ENCODE data around the gene RBMX2. TPM values are rescaled to one million over a fixed set of nuclear protein-coding genes. Genes with fewer than 3 reads are reported as not detected.

Gene RBMX2
- total and polyA plus RNA-seq, 2 experiments from 2014 or later: 15.3 to 17.8 TPM

- no peak for DNase-seq (ENCODE audit: low spot score)
- Histone ChIP-seq H3K9me2 (replicated peaks; ENCODE audit: insufficient read depth) (no peaks in the 10 kb centered on the region), H3K4me3 (no peak overlapping the region), H3K27ac (no peak overlapping the region), H3K27me3 (no peaks in the 10 kb centered on the region), H4K20me1 (ENCODE audit: insufficient read depth, poor library complexity, severe bottlenecking) (no peaks in the 10 kb centered on the region), H3K36me3 (replicated peaks; ENCODE audit: insufficient read depth, low read depth) (no peaks in the 10 kb centered on the region), H3K4me2 (no peak overlapping the region), H3K4me1 (ENCODE audit: insufficient read depth) (no peaks in the 10 kb centered on the region), H3K9me3 (ENCODE audit: low read depth) (no peaks in the 10 kb centered on the region), H3K79me2 (no peaks in the 10 kb centered on the region), H2AFZ (no peak overlapping the region)
- 96% methylated on average over 5 of the region's 5 CpGs for WGBS (ENCODE audit: low lambda C conversion rate, missing lambda C conversion rate)
- TF ChIP-seq EZH2 (IDR thresholded peaks at IDR 0.05; ENCODE audit: borderline replicate concordance) (no peak), EZH2phosphoT487 (IDR thresholded peaks at IDR 0.05; ENCODE audit: low read depth, severe bottlenecking, unreplicated experiment) (no peak), CTCF (IDR thresholded peaks at IDR 0.05; ENCODE audit: poor library complexity) (no peak)
Observed at GRCh38 chrX:130414800-130415199, 13.0 kb downstream of the RBMX2 start.

- TF ChIP-seq EZH2phosphoT487 (IDR thresholded peaks at IDR 0.05; ENCODE audit: low read depth, severe bottlenecking, unreplicated experiment) (no peak), EZH2 (IDR thresholded peaks at IDR 0.05; ENCODE audit: borderline replicate concordance) (no peak), CTCF (IDR thresholded peaks at IDR 0.05; ENCODE audit: poor library complexity) (no peak)
- WGBS (ENCODE audit: low lambda C conversion rate, missing lambda C conversion rate): 90% methylated on average over 7 of the region's 7 CpGs
- no peak for DNase-seq (ENCODE audit: low spot score)
- Histone ChIP-seq H3K4me3 (no peak overlapping the region), H3K9me3 (ENCODE audit: low read depth) (no peaks in the 10 kb centered on the region), H3K27ac (no peak overlapping the region), H3K9me2 (replicated peaks; ENCODE audit: insufficient read depth) (no peaks in the 10 kb centered on the region), H3K36me3 (replicated peaks; ENCODE audit: insufficient read depth, low read depth) (no peaks in the 10 kb centered on the region), H3K4me1 (ENCODE audit: insufficient read depth) (no peaks in the 10 kb centered on the region), H2AFZ (no peak overlapping the region), H4K20me1 (ENCODE audit: insufficient read depth, poor library complexity, severe bottlenecking) (no peaks in the 10 kb centered on the region), H3K27me3 (no peaks in the 10 kb centered on the region), H3K79me2 (no peaks in the 10 kb centered on the region), H3K4me2 (no peak overlapping the region)
Observed at GRCh38 chrX:130415201-130415600, 13.4 kb downstream of the RBMX2 start.

GRCh38 chrX:130416785-130417184 lies 15.0 kb downstream of the RBMX2 start:
- no peaks in the 10 kb centered on the region for H3K36me3 ChIP-seq (replicated peaks; ENCODE audit: insufficient read depth, low read depth)
- H3K79me2 ChIP-seq: no peaks in the 10 kb centered on the region
- no peaks in the 10 kb centered on the region for H3K27me3 ChIP-seq
- no peak overlapping the region for H3K4me3 ChIP-seq
- H2AFZ ChIP-seq: no peak overlapping the region
- H3K9me2 ChIP-seq (replicated peaks; ENCODE audit: insufficient read depth): no peaks in the 10 kb centered on the region
- WGBS (ENCODE audit: low lambda C conversion rate, missing lambda C conversion rate): 71% methylated on average over 4 of the region's 4 CpGs
- no peaks in the 10 kb centered on the region for H4K20me1 ChIP-seq (ENCODE audit: insufficient read depth, poor library complexity, severe bottlenecking)
- no peak for TF ChIP-seq EZH2phosphoT487 (IDR thresholded peaks at IDR 0.05; ENCODE audit: low read depth, severe bottlenecking, unreplicated experiment)
- TF ChIP-seq EZH2 (IDR thresholded peaks at IDR 0.05; ENCODE audit: borderline replicate concordance): no peak
- TF ChIP-seq CTCF (IDR thresholded peaks at IDR 0.05; ENCODE audit: poor library complexity): no peak
- no peak for DNase-seq (ENCODE audit: low spot score)
- no peaks in the 10 kb centered on the region for H3K9me3 ChIP-seq (ENCODE audit: low read depth)
- no peak overlapping the region for H3K4me2 ChIP-seq
- no peaks in the 10 kb centered on the region for H3K4me1 ChIP-seq (ENCODE audit: insufficient read depth)
- no peak overlapping the region for H3K27ac ChIP-seq

GRCh38 chrX:130418066-130418465 lies 16.3 kb downstream of the RBMX2 start:
- no peak for TF ChIP-seq EZH2 (IDR thresholded peaks at IDR 0.05; ENCODE audit: borderline replicate concordance)
- no peak for TF ChIP-seq EZH2phosphoT487 (IDR thresholded peaks at IDR 0.05; ENCODE audit: low read depth, severe bottlenecking, unreplicated experiment)
- TF ChIP-seq CTCF (IDR thresholded peaks at IDR 0.05; ENCODE audit: poor library complexity): no peak
- Histone ChIP-seq H3K4me2 (no peak overlapping the region), H3K9me2 (replicated peaks; ENCODE audit: insufficient read depth) (no peaks in the 10 kb centered on the region), H3K27me3 (no peaks in the 10 kb centered on the region), H3K4me3 (no peak overlapping the region), H3K9me3 (ENCODE audit: low read depth) (no peaks in the 10 kb centered on the region), H4K20me1 (ENCODE audit: insufficient read depth, poor library complexity, severe bottlenecking) (no peaks in the 10 kb centered on the region), H3K27ac (no peak overlapping the region), H3K4me1 (ENCODE audit: insufficient read depth) (no peaks in the 10 kb centered on the region), H3K79me2 (no peaks in the 10 kb centered on the region), H2AFZ (no peak overlapping the region), H3K36me3 (replicated peaks; ENCODE audit: insufficient read depth, low read depth) (no peaks in the 10 kb centered on the region)
- 57% methylated on average over 2 of the region's 2 CpGs for WGBS (ENCODE audit: low lambda C conversion rate, missing lambda C conversion rate)
- no peak for DNase-seq (ENCODE audit: low spot score)

Data from hepatocyte (in vitro differentiated cells).